HG02588 (cell line): Measurements from ENCODE around the gene HEATR3.

Experiments
- ATAC-seq: cut with Tn5 transposase; IDR thresholded peaks from one replicate; pipeline ENCODE4 v1.9.1; 2021; ENCODE audit warnings: mild to moderate bottlenecking, moderate library complexity; ENCODE audit not compliant: unreplicated experiment

The HEATR3 gene

GRCh38 chr16:50056226-50056625 lies 9.5 kb upstream of the HEATR3 start:
- ATAC-seq: no peak

GRCh38 chr16:50058091-50058771 lies 7.5 kb upstream of the HEATR3 start:
- ATAC-seq: no peak

DNA sequence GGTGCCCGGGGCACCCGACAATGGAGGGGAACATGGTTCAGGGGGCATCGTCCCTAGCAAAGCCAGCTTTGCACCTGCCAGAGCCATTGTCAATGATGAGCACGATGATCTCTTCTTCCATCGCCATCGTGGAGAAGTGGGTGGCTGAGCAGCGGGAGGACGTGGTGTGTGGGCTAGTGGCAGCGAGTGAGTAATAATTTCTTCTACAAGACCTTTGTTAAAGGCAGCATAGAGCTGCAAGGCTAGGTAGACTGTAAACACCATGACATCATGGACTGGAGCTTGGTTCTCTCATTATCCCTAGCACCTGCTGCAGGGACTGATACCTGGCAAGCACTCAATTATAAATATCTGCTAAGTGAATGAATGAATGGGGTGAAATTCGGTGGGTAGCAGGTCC lies 6.7 kb upstream of the HEATR3 start:
- no peak for ATAC-seq

GRCh38 chr16:50059669-50060068 lies 6.1 kb upstream of the HEATR3 start:
- ATAC-seq: no peak

- no peak for ATAC-seq
These were observed 4.4 kb upstream of the HEATR3 start for GRCh38 chr16:50061326-50061725.

- no peak for ATAC-seq
These were observed 538 bp upstream of the HEATR3 start for GRCh38 chr16:50065241-50065623.

GRCh38 chr16:50066482-50067289 lies 916 bp downstream of the HEATR3 start:
- ATAC-seq: no peak

DNA sequence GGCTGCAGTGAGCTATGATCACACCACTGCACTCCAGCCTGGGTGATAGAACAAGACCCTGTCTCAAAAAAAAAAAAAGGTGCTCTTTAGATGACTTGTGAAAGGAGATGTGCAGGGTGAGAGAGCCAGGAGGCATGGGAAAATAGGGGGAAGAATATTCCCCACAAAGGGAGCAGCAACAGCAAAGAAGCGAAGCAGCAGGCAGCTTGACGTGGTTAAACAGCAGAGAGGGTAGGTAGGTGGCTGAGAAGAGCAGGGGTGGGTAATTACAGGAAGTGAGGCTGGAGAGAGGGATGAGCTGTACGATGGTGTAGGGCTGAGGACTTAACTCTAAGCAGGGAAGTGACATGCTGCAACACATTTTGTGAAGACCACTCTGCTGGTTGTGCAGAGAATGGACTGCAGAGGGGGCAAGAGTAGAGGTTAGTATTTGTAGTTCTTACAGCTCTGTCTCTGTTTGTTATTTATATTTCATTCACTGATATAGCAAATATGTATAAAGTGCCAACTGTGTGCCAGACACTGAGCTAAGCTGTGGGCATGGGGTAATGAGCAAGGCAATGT lies 1.6 kb downstream of the HEATR3 start:
- no peak for ATAC-seq

GRCh38 chr16:50068550-50068949 lies 2.8 kb downstream of the HEATR3 start:
- ATAC-seq: no peak

DNA sequence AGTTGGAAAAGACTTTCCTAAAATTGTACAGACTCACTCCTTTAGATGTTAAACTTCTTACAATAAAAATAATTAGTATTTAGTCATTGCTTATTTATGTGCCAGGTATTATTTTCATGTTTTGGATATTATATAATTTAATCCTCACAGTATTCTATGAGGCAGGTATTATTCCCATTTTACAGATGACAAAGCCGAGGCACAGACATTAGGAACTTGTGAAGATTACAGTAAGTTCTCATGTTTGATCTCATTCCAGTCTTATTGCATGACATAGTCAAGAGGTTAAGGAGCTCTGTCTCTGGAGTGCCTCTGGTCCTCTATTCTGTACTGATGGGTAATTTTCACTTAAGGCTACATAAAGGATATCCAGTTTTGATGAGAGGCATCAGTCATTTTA lies 3.3 kb downstream of the HEATR3 start:
- no peak for ATAC-seq

GRCh38 chr16:50071075-50071671 lies 5.4 kb downstream of the HEATR3 start:
- ATAC-seq: no peak

GRCh38 chr16:50072730-50073129 lies 7.0 kb downstream of the HEATR3 start:
- no peak for ATAC-seq

GRCh38 chr16:50079397-50080140 lies 13.8 kb downstream of the HEATR3 start:
- ATAC-seq: no peak

- ATAC-seq: no peak
These were observed 15.8 kb downstream of the HEATR3 start for GRCh38 chr16:50081428-50082018.

GRCh38 chr16:50083996-50084395 lies 18.2 kb downstream of the HEATR3 start:
- ATAC-seq: no peak

DNA sequence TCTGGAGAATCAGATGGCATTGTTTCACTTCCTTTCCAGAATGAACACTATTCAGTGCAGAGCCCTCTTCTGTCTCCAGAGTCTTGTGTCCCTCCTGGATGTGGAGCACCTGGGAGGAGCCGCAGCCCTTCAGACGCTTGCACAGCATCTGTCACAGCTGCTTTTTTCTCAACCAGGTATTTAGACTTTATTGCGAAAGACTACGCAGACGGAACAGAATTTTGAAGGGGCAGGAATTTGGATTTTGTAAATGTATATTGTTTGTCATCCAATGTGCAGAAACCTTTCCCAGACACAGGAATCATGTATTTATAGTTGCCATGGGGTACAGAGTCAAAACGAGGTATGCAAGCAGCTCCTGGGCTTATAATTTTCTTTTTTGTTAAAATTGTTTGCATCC lies 20.4 kb downstream of the HEATR3 start:
- no peak for ATAC-seq

DNA sequence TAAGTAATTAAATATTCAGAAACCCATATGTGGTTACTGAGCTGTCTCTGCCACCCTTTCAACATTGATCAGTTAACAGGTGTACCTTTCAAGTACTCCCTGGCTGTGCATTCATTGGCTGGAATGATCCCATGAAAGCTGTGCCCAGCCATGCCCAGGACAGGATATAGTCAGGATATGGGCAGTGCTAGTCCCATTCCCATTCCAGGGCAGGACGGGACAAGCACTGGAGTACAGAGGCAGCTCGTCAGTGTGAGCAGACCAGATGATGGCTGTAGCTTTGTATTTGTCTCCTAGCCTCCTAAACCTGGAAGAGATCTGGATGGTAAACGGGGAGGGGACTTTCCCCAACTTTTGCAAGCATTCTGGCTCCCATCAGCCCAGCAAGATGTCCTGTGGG lies 22.5 kb downstream of the HEATR3 start:
- no peak for ATAC-seq

DNA sequence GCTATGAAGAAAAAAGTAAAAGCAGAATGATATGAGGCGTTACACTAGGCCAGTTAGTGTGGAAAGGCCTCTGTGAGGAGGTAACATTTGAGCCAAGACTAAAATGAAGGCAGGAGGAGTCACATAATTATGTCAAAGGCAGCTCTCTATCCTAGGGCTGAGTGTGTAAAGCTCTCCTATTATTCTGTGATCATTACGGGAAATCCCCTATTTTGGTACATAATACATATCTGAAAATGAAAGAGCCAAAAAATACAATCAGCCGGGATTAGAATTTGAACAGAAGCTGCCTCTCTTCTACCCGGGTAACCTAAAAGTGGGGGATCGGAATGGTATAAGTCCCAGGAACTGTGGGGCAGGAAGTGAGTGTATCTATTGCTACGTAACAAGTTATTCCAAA lies 27.1 kb downstream of the HEATR3 start:
- no peak for ATAC-seq

GRCh38 chr16:50093607-50094539 lies 28.1 kb downstream of the HEATR3 start:
- ATAC-seq: no peak

DNA sequence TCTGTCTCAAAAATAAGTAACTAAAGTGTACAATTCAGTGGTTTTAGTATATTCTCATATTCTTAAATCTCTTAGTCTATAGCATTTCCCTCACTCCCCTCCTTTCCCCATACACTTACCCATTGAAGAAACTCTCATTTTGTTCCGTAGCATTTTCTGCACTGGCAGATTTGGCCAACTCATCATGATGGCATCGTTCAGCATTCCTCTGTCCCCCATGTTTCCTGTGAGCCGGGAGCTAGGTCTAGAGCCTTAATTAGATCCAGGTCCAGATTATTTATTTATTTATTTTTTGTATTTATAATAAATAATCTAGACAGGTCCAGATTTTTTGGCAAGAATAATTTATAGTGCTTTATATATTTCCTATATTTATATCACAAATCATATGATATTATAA lies 31.0 kb downstream of the HEATR3 start:
- ATAC-seq: no peak
